Right lobe of liver (tissue), 6 donors: ENCODE data around the gene TJP2. TPM values are rescaled to one million over a fixed set of nuclear protein-coding genes. Genes with fewer than 3 reads are reported as not detected.

Experiments
- ATAC-seq, 4 donors: fragments of 200-7000 bp; cut with Tn5 transposase; one replicate each; pipeline ENCODE4 v1.9.1; 2020; ENCODE audit warnings: mild to moderate bottlenecking in 4 of 4, moderate library complexity in 4 of 4
- DNase-seq, 3 donors: peaks; one replicate each; pipeline ENCODE4 v3.0.0-alpha.2; 2020
- H3K27ac ChIP-seq, 3 donors: fragments of 200-600 bp; one replicate each; pipeline ENCODE4 v1.8.0; 2022
- H3K27me3 ChIP-seq, 2 donors: fragments of 200-600 bp; one replicate each; pipeline ENCODE4 v1.8.0; 2022
- H3K36me3 ChIP-seq, 4 donors: fragments of 200-600 bp; sonication (generic) in 1 of 4; one replicate each; pipeline versions ENCODE4 v1.5.1 to v1.8.0; 2017 to 2022; ENCODE audit warnings: control low read depth in 1 of 4
- H3K4me1 ChIP-seq, 4 donors: fragments of 200-600 bp; sonication (generic) in 1 of 4; one replicate each; pipeline versions ENCODE4 v1.5.1 to v1.8.0; 2017 to 2022; ENCODE audit warnings: control low read depth in 1 of 4
- H3K4me3 ChIP-seq, 3 donors: fragments of 200-600 bp; one replicate each; pipeline ENCODE4 v1.8.0; 2022
- H3K9me3 ChIP-seq, 4 donors: fragments of 200-600 bp; sonication (generic) in 1 of 4; one replicate each; pipeline versions ENCODE4 v1.5.1 to v1.8.0; 2017 to 2022; ENCODE audit warnings: control low read depth in 1 of 4
- POLR2A ChIP-seq: fragments of 450-650 bp; IDR thresholded peaks from one replicate; pipeline ENCODE4 v1.6.1; 2017; ENCODE audit warnings: antibody characterized with exemption, mild to moderate bottlenecking
- WGBS: methylation state at CpG from one replicate; pipeline ENCODE4 v1.1.6; 2018; ENCODE audit warnings: low coverage, low lambda C conversion rate; ENCODE audit not compliant: insufficient coverage; ENCODE audit errors: missing lambda C conversion rate; 5-methylcytosine and 5-hydroxymethylcytosine counted together
- intact Hi-C, 2 donors: fragments of 100-400 bp; cut with DNase I; formaldehyde crosslinking; loops; one replicate each; pipeline versions ENCODE4 v1.11.2 to v1.14.1; 2022
- total RNA-seq, 6 experiments: library from RNA; depleted of rRNA in 2 of 6; stranded (reverse); fragments of >200 nt in 2 of 6; fragmentation: NEBNext Ultra II Directional in 3 of 6; extraction: Animal tissue kit (Norgen Biotek cat#: 25700) in 3 of 6; gene quantifications; one replicate each; pipeline versions ENCODE4 v1.1.0 to v1.2.4, GENCODE V29; 2016 to 2023
- TF ChIP-seq, protein P1 (sequence below), 4 donors: fragments of 200-600 bp in 3 of 4; fragments of 450-650 bp in 1 of 4; IDR thresholded peaks; one replicate each; pipeline versions ENCODE4 v1.5.1 to v1.8.0; 2016 to 2022; ENCODE audit warnings: antibody characterized with exemption in 4 of 4, mild to moderate bottlenecking in 2 of 4
- donor health status: DM: no; HTN: yes; CAD: no.
- donor health status: DM: no; HTN: no; CAD: no.
- donor health status: DM: no; HTN: no; CAD: no.
- donor health status: DM: no; HTN: yes; CAD: no.
- donor health status: DM: no; HTN: yes; CAD: no.

The TJP2 gene
- total RNA-seq, 6 experiments from 2014 or later = 62.0 to 129 (median 81.7) TPM

DNA sequence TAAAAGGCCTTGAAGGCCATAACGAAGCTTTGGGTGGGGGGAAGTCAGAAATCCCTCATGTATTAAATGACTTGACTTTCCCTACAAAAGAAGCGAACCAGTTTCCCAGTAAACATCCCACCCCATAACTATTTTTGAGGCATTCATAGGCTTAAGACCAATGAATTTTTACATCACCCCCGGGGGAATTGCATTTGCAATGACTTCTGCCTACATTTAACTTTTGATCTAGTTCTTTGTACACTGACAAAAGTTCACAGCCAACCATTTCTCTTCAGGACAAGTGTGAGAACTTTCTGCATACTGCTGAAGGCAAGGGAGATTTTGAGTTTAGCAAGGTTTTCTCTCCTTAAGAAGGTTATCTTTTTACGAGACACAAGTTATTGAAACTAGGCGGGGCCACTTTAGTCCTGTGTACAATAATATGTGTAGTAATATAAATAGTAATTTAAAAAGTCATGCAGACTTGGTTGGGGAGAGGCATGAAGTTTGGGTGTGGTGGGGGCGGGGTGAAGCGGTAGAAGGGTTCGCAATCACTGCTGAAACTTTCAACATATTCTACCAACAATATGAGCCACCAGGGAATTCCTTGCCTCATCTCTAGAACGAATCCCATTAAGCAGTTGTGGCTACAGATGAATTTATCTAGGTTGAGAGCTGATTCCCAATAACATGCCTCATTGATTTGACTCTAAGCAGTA lies 2.5 kb downstream of the TJP2 start:
- ATAC-seq (no peak), DNase-seq (no peak)
- intact Hi-C loops = no loop called here
- Histone ChIP-seq H3K4me1 (peaks cover 2 to 68% (median 28%) of the 10 kb centered on the region in 4 donors), H3K9me3 (no peaks in the 10 kb centered on the region), H3K4me3 (peak overlapping the region; percentile 69 to 71 (median 70)), H3K27me3 (no peaks in the 10 kb centered on the region), H3K36me3 (no peaks in the 10 kb centered on the region), H3K27ac (peak overlapping the region; percentile 91 to 97 (median 91))
- 36% methylated on average over 8 of the region's 9 CpGs for WGBS
- no peak for TF ChIP-seq POLR2A
- TF ChIP-seq, protein P1, sequence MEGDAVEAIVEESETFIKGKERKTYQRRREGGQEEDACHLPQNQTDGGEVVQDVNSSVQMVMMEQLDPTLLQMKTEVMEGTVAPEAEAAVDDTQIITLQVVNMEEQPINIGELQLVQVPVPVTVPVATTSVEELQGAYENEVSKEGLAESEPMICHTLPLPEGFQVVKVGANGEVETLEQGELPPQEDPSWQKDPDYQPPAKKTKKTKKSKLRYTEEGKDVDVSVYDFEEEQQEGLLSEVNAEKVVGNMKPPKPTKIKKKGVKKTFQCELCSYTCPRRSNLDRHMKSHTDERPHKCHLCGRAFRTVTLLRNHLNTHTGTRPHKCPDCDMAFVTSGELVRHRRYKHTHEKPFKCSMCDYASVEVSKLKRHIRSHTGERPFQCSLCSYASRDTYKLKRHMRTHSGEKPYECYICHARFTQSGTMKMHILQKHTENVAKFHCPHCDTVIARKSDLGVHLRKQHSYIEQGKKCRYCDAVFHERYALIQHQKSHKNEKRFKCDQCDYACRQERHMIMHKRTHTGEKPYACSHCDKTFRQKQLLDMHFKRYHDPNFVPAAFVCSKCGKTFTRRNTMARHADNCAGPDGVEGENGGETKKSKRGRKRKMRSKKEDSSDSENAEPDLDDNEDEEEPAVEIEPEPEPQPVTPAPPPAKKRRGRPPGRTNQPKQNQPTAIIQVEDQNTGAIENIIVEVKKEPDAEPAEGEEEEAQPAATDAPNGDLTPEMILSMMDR (IDR thresholded peaks at IDR 0.05) = no peak

- ATAC-seq (peak in 2 of 4 donors; percentile 3 to 7), DNase-seq (no peak)
- Histone ChIP-seq H3K27me3 (no peaks in the 10 kb centered on the region), H3K27ac (peak overlapping the region; percentile 69 to 91 (median 91)), H3K4me3 (peak overlapping the region in 1 of 3 donors; percentile 25), H3K4me1 (peaks cover 0 to 54% (median 21%) of the 10 kb centered on the region in 4 donors), H3K36me3 (no peaks in the 10 kb centered on the region), H3K9me3 (no peaks in the 10 kb centered on the region)
- intact Hi-C loops = no loop called here
- 27% methylated on average over 3 of the region's 3 CpGs for WGBS
- no peak for TF ChIP-seq POLR2A
- TF ChIP-seq, protein P1 (IDR thresholded peaks at IDR 0.05) = no peak
These were observed 4.5 kb downstream of the TJP2 start for GRCh38 chr9:69178583-69179011.

- peak overlapping the region in 1 of 3 donors; percentile 25 for H3K4me3 ChIP-seq
- no peaks in the 10 kb centered on the region for H3K36me3 ChIP-seq
- WGBS = 15% methylated on average over 2 of the region's 2 CpGs
- TF ChIP-seq POLR2A = peak; percentile 51
- TF ChIP-seq, protein P1 (IDR thresholded peaks at IDR 0.05) = no peak
- H3K9me3 ChIP-seq = no peaks in the 10 kb centered on the region
- peak overlapping the region; percentile 69 to 91 (median 91) for H3K27ac ChIP-seq
- peaks cover 0 to 54% (median 21%) of the 10 kb centered on the region in 4 donors for H3K4me1 ChIP-seq
- H3K27me3 ChIP-seq = no peaks in the 10 kb centered on the region
- ATAC-seq (peak; percentile 27 to 61 (median 36)), DNase-seq (no peak)
- intact Hi-C loops = no loop called here
These were observed 5.0 kb downstream of the TJP2 start for GRCh38 chr9:69179037-69179436.

DNA sequence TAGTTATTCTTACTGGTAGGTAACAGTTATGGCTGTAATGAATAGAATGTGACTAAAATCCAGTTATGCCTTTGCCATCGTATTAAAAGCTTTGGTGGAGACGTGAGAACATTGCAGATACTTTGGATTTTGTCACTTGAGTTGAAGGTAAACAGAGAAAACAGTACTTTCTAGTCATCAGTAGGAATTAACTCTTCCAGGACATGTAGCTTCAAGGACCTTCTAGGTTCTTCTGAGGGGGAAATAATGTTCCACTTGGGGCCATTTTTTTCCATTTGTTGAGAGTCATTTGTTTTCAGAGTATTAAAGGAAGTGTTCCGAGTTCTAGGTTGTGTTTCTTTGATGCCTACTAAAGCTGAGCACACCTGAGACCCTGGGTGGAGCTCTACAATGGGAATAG lies 6.1 kb downstream of the TJP2 start:
- H3K27ac ChIP-seq = peak overlapping the region; percentile 69 to 91 (median 91)
- peaks cover 0 to 54% (median 21%) of the 10 kb centered on the region in 4 donors for H3K4me1 ChIP-seq
- WGBS = 18% methylated on average over 3 of the region's 3 CpGs
- H3K27me3 ChIP-seq = no peaks in the 10 kb centered on the region
- TF ChIP-seq, protein P1 (IDR thresholded peaks at IDR 0.05) = no peak
- no peak for TF ChIP-seq POLR2A
- intact Hi-C loops = no loop called here
- DNase-seq = no peak
- H3K4me3 ChIP-seq = no peak overlapping the region
- peak in 1 of 4 donors; percentile 6 for ATAC-seq
- no peaks in the 10 kb centered on the region for H3K9me3 ChIP-seq
- H3K36me3 ChIP-seq = no peaks in the 10 kb centered on the region
